M059J (cell line): ENCODE results near the gene C1orf167. TPM values are rescaled to one million over a fixed set of nuclear protein-coding genes. Genes with fewer than 3 reads are reported as not detected.

ENCODE experiments used
- DNase-seq: peaks from one replicate; pipeline ENCODE4 v3.0.0-alpha.2; 2012; ENCODE audit warnings: low read depth
- total RNA-seq: library from RNA; depleted of rRNA; stranded (reverse); fragments of >200 nt; shearing (Covaris generic); gene quantifications from 2 replicates; pipeline ENCODE4 v1.2.3, GENCODE V29; 2014

The C1orf167 gene
- total RNA-seq, 1 experiment from 2014 or later = not detected

DNA sequence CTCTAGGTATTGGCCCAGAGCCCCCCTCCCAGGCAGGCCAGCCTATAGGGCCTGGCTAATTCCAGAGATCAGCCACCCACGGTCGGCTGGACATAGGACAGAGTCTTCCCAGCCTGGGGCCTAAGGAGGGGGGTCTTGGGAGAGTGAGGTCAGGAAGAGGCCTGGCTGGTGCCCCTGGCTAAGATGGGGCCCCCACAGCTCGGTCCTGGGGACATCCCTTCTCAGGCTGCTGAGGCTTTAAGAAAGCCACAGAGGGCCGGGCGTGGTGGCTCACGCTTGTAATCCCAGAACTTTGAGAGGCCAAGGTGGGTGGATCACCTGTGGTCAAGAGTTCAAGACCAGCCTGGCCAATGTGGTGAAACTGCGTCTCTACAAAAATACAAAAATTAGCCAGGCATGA lies 2.5 kb downstream of the C1orf167 start:
- DNase-seq = no peak

DNA sequence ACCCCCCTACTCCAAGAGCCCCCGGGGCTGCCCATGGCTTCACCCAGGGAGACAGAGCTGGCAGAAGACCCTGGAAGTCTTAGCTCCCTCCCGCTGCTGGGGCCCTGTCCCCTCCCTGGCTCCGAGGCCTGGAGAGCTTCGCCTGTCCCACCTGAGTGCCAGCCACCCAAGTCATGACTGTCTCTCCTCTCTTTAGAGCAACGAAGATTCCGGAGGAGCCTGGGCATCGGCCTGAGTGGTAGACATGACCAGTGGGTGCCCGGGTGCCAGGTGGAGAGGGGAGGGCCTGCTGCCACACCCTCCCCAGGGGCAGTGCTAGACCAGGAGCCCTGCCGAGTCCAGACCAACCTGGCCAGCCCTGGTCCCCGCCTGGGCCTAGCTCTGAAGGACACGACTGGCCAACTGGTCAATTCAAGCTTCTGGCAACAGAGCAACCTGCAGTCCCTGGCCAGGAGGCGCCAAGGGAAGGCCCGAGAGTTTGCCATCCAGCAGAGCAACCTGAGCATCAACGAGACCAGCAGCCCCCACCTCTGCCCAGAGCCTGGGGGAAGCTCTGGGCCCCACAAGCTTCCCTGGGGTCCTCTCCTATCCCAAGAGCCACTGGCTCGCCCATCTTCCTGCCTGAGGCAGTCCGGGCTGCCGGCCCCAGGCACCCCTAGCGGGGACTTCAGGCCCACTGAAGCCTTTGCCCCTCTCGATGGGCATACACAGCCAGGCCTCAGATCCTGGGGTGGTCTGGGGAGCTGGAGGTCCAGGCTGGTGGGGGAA lies 3.9 kb downstream of the C1orf167 start:
- DNase-seq = no peak

DNA sequence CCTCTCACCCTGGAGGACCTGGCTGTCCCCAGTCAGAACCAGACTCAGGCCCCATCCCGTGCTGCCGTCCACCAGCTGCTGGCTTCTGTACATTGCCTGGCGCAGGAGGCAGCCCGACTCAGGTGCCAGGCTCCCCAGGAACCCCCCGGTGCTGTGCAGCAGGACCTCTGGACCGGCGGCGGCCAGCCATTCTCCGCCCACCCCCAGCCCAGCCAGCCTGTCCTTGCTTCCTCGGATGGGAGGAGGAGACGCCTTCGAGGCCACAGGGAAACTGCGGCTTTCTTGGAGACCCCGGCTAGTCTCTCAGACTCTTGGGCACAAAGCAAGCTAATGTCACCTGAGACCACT lies 4.4 kb downstream of the C1orf167 start:
- no peak for DNase-seq

DNA sequence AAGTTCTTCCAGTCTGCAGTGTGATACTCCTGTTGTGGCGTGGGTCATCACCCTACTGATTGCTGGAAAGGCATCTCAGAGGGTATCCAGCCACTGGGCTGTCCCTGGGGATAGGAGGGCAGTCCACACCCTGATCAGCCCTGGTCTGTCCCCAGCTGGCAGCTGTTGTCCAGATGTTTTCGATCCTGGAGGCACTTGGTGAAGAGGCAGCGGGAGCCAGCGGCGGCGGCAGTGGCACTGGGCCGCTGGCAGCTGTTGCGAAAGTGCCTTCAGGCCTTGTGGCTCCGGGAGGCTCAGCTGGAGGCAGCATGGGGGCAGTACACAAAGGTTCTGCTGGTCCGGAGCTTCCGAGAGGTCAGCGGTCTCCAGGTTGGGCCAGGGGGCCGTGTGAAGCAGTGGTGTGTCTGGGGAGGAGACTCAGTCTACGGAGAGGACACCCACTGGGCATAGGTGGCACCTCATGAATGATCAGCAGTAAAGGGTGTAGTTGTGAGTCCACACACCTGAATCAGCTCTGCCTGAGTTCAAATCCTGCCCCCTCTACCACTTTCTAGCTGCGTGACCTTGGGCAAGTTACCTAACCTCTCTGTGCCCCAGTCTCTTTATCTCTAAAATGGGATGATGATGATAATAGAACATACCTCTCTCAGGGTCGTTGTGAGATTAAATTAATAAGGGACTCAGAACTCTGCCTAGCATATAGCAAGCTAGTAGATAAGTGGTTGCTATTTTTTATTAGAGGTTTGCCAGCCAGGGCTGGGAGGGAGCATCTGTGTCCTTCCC lies 6.1 kb downstream of the C1orf167 start:
- no peak for DNase-seq

DNA sequence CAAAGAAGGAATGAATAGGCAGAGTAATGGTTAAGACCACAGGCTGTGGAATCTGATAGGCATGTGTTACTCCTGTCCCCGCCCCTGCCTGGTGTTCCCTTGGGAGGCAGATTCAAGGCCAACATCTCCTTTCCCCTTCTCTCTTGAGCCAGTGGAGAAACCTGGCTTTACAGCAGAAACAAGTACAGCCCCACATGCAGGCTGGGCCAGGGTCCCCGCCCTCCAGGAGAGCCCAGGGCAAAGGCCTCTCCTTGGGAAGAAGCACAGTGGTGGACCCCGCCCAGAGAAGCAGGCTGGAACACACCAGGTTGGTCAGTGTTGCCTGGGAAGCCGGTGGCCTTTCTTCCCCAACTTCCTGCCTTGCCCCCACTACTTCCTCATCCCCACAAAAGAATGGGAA lies 6.8 kb downstream of the C1orf167 start:
- no peak for DNase-seq

DNA sequence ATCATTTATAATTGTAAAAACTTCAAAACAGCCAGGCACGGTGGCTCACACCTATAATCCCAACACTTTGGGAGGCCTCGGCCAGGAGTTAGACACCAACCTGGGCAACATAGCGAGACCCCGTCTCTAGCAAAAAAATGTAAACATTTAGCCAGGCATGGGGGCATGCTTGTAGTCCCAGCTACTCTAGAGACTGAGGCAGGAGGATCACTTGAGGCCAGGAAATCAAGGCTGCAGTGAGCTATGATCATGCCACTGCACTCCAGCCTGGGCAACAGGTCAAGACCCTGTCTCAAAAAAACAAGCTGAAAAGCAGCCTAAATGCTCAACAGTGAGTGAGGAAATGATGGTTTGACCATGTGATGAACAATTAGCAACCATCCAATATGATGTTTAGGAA lies 7.3 kb downstream of the C1orf167 start:
- no peak for DNase-seq

DNA sequence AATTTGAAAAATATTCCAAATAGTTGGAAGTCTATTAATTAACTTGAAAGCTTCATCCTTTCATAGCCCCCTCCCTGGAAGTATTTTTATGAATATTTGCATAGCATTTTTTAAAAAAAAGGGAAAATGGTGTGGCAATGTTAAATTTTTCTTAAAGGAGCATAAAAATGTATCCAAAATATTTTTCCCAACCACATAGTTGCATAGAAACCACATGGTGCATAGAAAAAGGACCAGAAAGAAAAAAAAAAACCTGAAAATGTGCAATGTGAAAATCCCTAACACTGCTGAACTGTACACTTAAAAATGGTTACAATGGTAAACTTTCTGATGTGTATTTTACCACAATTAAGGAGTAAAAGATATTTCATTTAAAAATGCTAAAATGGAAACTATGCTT lies 8.0 kb downstream of the C1orf167 start:
- DNase-seq = no peak

DNA sequence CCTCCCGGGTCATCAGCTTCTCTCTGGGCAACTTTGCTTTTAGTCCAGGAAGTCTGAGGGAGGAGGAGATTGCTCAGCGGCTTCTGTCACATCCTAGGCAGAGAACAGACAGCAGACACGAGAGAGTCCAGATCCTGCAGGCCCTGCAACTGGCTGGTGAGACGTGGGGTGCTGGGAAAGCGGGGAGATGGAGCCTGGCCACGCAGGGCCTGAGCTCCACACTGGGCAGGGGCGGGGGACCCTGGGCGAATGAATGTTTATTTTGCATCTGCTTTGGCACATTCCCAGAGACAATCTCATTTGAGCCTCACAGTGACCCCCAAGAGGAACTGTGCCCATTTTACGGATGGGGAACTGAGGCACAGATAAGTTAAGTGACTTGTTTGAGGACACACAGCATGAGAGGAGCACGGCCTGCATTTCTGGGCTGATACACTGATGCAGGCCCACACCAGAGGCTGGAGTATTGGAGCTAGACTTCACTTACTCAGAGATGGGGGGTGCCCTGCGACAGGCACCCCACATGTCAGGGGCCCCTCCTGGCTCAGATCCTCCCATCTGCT lies 9.6 kb downstream of the C1orf167 start:
- no peak for DNase-seq

DNA sequence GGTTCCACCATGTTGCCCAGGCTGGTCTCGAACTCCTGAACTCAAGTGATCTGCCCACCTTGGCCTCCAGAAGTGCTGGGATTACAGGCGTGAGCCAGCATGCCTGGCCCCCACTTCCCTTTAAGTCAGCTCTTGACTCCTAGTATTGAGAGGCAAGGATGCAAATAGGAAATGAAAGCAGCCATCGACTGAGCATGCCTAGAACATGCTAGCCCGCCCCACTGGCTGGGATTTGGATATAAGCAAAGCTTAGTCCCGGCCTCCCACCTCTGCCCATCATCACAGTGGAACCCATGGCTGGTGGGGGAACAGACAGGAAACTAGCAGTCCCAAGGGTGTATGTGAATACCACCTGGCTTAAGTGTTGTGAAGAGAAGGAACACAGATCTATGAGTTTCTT lies 10.5 kb downstream of the C1orf167 start:
- no peak for DNase-seq

DNA sequence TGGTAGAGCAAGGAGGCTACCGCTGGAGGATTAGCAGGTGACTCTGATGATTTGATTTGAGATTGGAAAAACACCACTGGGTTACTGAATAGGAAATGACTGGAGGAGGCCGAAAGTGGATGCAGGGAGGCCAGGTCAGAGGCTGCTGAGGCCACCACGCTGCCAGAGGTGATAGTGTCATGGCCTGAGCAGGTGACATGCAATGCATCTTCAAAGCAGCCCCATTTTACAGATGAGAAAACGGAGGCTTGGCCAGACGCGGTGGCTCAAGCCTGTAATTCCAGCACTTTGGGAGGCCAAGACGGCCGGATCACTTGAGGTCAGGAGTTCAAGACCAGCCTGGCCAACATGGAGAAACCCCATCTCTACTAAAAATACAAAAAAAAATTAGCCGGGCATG lies 12.8 kb downstream of the C1orf167 start:
- DNase-seq = no peak

DNA sequence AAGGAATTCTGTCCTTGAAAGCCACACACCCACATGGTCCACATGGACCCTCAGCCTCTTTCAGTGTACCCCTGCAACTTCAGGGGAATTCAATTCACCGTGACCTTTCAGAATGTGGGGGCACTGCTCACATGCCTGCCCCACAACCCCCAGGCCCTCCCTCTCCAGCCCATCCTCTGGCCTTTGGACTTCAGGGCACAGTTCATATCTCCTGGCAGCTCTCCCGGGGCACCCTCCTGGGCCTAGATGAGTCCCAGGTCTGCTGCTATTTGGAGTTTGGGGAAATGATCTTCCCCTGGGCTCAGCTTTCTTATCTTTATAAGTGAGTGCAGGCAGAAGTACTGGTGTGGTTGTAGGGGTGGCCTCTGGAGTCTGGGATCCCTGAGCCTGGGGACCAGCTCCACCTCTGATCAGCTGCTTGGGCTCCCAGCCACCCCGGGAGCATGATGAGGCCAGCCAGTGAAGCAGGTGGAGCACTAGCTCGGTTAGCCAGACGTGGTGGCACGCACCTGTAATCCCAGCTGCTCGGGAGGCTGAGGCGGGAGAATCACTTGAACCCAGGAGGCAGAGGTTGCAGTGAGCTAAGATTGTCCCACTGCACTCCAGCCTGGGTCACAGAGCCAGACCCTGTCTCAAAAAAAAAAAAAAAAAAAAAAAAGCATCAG lies 15.8 kb downstream of the C1orf167 start:
- no peak for DNase-seq

DNA sequence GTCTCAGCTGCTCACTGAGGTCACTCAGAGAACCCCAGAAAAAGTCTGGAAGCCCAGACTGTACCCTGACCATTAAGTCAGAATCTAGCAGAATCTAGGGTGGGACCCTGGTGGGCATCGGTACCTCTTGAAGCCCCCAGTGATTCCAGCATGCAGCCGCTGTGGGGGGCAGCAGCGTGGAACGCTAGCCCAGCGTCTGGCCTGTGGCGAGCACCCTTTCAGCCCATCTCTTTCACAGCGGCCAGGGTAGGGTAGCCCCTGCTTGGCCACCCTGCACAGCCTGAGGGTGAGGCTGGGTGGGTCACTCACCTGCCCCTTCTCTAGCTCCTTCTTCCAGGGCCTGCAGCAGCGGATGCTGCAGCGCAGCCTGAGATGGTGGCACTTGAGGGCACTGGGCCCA lies 16.3 kb downstream of the C1orf167 start:
- DNase-seq = no peak

DNA sequence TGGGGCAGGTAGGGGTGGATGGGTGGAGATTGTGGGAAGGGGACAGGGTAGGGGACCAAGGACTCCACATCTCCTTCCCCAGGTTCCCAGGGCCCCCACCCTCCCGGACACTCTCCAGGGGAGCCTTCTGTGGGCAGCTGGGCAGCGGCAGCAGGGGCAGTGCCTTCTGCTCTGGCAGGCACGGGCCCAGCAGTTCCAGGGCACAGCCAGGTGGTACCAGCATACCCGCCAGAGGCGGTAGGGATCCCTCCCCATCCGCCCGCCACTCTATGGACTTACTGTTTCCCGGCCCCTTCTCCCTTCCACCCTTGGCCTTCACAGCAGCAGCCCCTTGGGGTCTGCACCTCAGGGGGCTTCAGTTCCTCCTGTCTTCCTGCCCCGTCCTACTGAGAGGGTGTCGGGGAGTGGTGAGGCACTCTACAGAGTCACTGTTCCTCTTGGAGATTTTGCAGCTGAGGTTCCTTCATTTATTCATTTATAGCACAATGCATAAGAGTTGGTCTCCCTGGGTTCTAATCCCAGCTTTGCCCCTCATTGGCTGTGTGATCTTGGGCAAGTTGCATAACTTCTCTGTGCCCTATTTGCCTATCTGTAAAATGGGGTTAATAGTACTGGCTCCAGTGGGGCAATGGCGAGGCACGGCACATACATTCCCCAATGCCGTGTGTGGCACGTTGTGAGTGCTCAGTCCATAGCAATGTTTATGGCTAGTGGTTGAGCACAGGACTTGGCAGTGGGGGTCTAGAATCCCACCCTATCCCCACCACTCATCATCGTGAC lies 17.0 kb downstream of the C1orf167 start:
- DNase-seq = no peak

DNA sequence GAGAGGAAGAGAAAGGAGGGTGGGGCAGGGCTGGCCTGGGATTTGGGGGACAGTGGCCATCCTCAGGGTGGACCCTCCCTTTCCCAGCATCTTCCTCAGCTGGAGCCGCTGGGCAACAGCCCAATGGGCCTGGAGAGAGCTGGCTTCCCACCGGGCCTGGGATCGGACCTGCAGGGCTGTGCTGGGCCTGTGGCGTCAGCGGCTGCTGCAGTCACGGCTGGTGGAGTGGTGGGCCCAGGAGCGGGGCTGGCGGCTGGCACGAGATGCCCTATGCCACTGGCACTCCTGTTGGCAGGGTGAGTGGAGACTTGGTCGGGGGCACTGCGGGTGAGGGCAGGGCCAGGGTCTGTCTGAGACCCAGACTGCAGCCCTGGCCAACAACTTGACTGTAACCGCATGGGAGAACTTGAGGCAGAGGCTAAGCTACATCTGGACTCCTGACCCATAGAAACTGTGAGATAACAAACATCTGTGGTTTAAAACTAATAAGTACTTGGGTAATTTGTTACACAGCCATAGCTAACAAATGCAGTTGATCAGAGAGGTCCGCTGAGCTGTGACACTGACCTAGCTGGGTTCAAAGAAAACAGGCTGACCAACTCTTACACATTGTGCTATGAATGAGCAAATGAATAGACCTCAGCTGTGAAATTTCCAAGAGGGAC lies 17.9 kb downstream of the C1orf167 start:
- no peak for DNase-seq

DNA sequence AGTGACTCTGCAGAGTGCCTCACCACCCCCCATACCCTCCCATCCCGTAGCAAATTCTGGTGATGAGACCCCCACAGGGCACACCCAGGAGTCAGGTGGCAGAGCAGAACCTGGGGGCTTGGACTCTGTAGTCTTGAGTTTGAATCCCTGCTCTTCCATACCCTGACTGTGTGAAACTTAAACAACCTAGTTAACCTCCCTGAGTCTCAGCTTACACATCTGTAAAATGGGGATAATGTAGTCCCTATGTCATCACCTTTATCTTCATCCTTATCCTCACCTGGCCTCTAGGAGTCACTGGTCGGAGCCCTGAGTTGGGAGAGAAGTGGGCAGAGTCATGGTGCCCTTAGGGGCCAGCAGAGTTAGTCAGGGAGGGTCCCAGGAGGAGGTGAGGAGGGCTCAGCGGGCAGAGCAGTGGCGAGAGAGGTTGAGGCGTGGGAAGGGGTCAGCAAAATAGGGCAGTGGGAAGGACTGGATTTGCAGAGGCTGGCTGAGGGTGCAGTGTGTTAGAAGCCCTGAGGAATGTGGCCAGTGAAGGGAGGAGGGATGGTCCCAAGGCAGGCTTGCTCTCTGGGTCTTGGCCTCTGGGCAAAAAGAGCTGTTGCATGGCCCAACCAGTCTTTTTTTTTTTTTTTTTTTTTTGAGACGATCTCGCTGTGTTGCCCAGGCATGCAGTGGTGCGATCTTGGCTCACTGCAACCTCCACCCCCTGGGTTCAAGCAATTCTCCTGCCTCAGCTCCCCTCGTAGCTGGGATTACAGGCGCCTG lies 18.6 kb downstream of the C1orf167 start:
- DNase-seq = no peak

DNA sequence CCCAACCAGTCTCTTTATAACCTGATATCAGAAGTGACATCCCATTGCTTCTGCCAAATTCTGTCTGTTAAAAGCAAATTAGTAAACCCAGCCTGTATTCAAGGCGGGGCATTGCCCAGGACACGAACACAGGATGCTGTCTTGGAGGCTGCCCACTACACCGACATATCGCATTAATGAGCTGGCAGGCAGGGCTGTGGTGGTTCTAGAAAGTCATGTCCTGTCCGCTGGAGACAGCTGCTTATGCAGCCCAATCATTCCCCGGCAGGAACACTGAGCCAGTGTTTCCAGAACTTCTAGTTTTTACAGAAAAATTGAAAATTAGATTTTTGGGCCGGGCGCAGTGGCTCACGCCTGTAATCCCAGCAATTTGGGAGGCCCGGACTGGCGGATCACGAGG lies 19.3 kb downstream of the C1orf167 start:
- DNase-seq = peak; percentile 50

DNA sequence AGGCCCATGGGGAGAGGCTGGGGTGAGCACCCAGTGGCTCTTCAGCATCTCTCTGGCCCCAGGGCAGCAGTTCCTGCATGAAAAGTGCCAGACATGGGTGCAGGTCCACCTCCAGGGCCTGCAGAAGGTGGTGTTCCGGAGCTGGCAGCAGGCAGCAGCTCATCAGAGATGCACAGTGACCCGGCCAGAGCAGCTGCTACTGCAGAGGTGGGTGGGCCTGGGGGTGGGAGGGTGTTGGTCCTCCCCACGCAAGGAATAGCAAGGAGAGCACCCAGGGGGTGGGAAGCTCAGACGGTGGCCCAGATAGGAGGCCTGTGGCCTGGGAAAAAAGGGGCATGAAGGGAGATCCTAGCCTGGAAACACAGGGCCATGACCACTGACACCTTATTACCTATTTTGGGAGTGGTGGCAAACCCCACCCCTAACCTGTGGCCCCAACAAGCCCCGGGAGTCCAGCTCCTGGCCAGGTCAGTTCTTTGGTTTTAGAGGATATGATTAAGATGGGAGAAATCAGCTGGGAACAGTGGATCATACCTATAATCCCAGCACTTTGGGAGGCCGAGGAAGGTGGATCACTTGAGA lies 20.2 kb downstream of the C1orf167 start:
- no peak for DNase-seq

DNA sequence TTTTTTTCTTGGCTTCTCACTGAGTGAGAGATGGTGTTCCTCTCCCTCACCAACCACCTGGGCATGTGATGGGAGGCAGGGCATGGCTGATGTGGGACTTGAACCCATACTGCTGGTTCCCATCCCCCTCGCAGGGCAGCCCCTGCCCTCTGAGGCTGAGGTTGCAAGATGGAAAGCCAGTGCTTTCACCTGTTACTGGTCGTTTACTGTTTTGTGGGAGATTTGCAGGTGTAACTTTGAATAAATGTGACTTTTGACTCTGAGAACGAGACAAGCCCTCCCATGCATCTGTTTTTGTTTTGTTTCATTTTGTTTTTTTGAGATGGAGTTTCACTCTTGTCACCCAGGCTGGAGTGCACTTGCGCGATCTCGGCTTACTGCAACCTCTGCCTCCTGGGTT lies 21.6 kb downstream of the C1orf167 start:
- DNase-seq = no peak

DNA sequence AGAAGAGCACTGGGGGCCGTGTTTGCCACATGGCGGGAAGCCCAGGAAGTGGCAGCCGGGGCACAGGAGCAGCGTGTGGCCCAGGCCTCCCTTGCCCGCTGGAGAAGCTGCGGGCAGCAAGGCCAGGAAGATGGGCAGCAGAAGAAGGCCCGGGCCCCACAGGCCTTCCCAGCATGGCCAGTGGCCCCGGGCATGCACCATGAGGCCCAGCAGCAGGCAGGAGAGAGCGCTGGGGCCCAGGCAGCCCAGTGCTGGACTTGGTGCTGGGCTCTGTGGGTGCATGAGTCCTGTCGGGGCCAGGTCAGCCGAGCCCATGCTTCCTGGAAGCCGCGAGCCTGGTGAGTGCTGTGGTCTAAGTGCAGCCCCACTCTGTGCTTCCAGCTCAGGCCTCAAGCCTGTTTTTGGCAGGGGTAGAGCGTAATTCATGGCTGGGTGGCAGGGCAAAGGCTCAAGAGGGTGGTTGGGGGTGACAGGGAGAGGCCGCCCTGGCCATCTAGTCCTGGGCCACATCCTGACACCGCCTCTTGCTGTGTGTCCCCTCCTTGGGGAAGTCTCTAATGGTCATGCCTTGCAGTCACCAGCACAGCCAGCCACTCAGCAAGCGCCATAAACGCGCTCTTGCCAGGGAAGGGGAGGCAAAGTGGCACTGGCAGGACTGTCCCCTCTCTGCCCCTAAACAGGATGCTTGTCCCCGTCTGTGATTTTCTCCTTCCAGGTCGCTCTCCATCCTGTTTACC lies 22.4 kb downstream of the C1orf167 start:
- no peak for DNase-seq
